Heart right ventricle (tissue), 16 donors: ENCODE data around the gene CLPTM1. TPM values are rescaled to one million over a fixed set of nuclear protein-coding genes. Genes with fewer than 3 reads are reported as not detected.

ENCODE experiments used
- ATAC-seq, 8 donors: fragments of 200-7000 bp; cut with Tn5 transposase; one replicate each; pipeline ENCODE4 v1.9.1; 2020; ENCODE audit warnings: mild to moderate bottlenecking in 8 of 8, moderate library complexity in 8 of 8, moderate number of reproducible peaks in 1 of 8
- DNase-seq, 2 donors: peaks; one replicate each; pipeline ENCODE4 v3.0.0-alpha.2; 2020
- H3K27ac ChIP-seq, 10 donors: fragments of 200-600 bp; sonication (generic) in 2 of 10; one replicate each; pipeline versions ENCODE4 v1.5.0 to v1.8.0; 2020 to 2022; ENCODE audit warnings: mild to moderate bottlenecking in 3 of 10
- H3K27me3 ChIP-seq, 7 donors: fragments of 200-600 bp; one replicate each; pipeline ENCODE4 v1.8.0; 2021 to 2022; ENCODE audit warnings: mild to moderate bottlenecking in 2 of 7
- H3K36me3 ChIP-seq, 9 donors: fragments of 200-600 bp; sonication (generic) in 1 of 9; one replicate each; pipeline versions ENCODE4 v1.5.0 to v1.8.0; 2020 to 2022; ENCODE audit warnings: mild to moderate bottlenecking in 2 of 9
- H3K4me1 ChIP-seq, 9 donors: fragments of 200-600 bp; sonication (generic) in 1 of 9; one replicate each; pipeline versions ENCODE4 v1.5.0 to v1.8.0; 2020 to 2022; ENCODE audit warnings: mild to moderate bottlenecking in 4 of 9
- H3K4me3 ChIP-seq, 10 donors: fragments of 200-600 bp; sonication (generic) in 2 of 10; one replicate each; pipeline versions ENCODE4 v1.5.0 to v1.8.0; 2020 to 2022; ENCODE audit warnings: mild to moderate bottlenecking in 7 of 10, moderate library complexity in 2 of 10
- H3K9me3 ChIP-seq, 11 donors: fragments of 200-600 bp in 10 of 11; sonication (generic) in 2 of 11; one replicate each; pipeline versions ENCODE4 v1.5.0 to v1.8.0; 2013 to 2022; ENCODE audit warnings: mild to moderate bottlenecking in 2 of 11, control low read depth in 1 of 11, moderate library complexity in 1 of 11
- WGBS, 2 donors: extraction: QIAGEN DNeasy Blood & Tissue Kit; methylation state at CpG; one replicate each; pipeline ENCODE4 v1.1.7; 2013; ENCODE audit warnings: inconsistent platforms in 1 of 2; 5-methylcytosine and 5-hydroxymethylcytosine counted together
- intact Hi-C, 10 donors: fragments of 100-400 bp; cut with DNase I; formaldehyde crosslinking; loops; one replicate each; pipeline versions ENCODE4 v1.11.1 to v1.14.2; 2022
- polyA plus RNA-seq, 2 donors: library from polyadenylated mRNA; stranded (reverse); fragments of 200-250 nt; gene quantifications; one replicate each; pipeline ENCODE4 v1.2.3, GENCODE V29; 2013
- total RNA-seq, 10 donors: library from RNA; stranded (reverse); fragmentation: NEBNext Ultra II Directional in 3 of 10; extraction: Animal tissue kit (Norgen Biotek cat#: 25700) in 3 of 10; gene quantifications; one replicate each; pipeline versions ENCODE4 v1.2.1 to v1.2.4, GENCODE V29; 2021 to 2023
- TF ChIP-seq, protein P1 (sequence below), 9 donors: fragments of 200-600 bp; sonication (generic) in 2 of 9; IDR thresholded peaks; one replicate each; pipeline versions ENCODE4 v1.5.0 to v1.8.0; 2021 to 2022; ENCODE audit warnings: antibody characterized with exemption in 9 of 9, mild to moderate bottlenecking in 5 of 9, moderate library complexity in 1 of 9
- donor health status: Arrhythmogenic right ventricular cardiomyopathy.
- donor health status: ischemic (EF 13 %, LVEDD 7.1; RV severe dilation, severe dysfunction).
- donor health status: healthy with polysubstance abuse.
- donor health status: DM: no; HTN: yes; CAD: no.
- donor health status: DM: no; HTN: no; CAD: no.
- donor health status: ischemic (EF 25% LVEDD 6.9; RV normal size, moderate dysfunction).
- donor health status: ischemic (EF 25% LVEDD 5.7; RV mildly dilated, moderate dysfunction).
- donor health status: healthy.
- donor health status: DM: yes; HTN: yes; CAD: no.
- donor health status: Ischemic cardiomyopathy.
- donor health status: ischemic (EF 35%, LVEDD 5.7; RV mildly dilated, moderate dysfunction).
- donor health status: nonischemic (EF 11% LVEDD 7.7; RV severe dilation, severe dysfunction).
- donor health status: DM: yes; HTN: yes; CAD: no.
- donor health status: PGD.
- donor health status: ischemic (EF 29% LVEDD 5.4; RV normal size, mild dysfunction).
- donor health status: nonischemic (EF 23%, LVEDD 6.1; RV moderate dilation, normal function).

Gene CLPTM1
- total and polyA plus RNA-seq, 12 donors: 72.1 to 130 (median 95.7) TPM

DNA sequence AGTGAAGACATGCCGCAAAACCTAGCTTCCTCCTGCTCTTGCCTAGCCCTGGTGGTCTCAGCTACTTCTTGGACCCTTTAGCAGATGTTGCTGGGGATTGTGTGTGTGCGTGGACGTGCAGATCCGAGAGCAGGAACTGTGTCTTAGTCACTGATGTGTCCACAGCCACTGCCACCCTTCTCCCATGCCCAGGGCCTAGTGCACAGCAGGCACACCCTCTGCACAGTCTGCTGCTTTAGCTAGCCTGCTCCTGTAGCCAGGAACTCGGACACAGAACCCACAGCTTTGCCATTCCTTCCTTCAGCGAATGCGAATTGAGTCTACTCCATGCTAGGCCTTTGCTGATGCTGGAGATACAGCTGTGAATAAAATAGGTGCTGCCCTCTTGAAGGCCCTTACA lies 2.3 kb downstream of the CLPTM1 start:
- ATAC-seq (no peak), DNase-seq (no peak)
- Histone ChIP-seq H3K27me3 (no peaks in the 10 kb centered on the region), H3K36me3 (peaks cover 0 to 27% (median 3%) of the 10 kb centered on the region in 9 donors), H3K27ac (peak overlapping the region in 2 of 10 donors; percentile 4 to 13), H3K4me3 (no peak overlapping the region), H3K4me1 (peaks cover 14 to 77% (median 35%) of the 10 kb centered on the region in 9 donors), H3K9me3 (no peaks in the 10 kb centered on the region)
- TF ChIP-seq, protein P1, sequence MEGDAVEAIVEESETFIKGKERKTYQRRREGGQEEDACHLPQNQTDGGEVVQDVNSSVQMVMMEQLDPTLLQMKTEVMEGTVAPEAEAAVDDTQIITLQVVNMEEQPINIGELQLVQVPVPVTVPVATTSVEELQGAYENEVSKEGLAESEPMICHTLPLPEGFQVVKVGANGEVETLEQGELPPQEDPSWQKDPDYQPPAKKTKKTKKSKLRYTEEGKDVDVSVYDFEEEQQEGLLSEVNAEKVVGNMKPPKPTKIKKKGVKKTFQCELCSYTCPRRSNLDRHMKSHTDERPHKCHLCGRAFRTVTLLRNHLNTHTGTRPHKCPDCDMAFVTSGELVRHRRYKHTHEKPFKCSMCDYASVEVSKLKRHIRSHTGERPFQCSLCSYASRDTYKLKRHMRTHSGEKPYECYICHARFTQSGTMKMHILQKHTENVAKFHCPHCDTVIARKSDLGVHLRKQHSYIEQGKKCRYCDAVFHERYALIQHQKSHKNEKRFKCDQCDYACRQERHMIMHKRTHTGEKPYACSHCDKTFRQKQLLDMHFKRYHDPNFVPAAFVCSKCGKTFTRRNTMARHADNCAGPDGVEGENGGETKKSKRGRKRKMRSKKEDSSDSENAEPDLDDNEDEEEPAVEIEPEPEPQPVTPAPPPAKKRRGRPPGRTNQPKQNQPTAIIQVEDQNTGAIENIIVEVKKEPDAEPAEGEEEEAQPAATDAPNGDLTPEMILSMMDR (IDR thresholded peaks at IDR 0.05): no peak
- 77 to 87% methylated on average over 7 of the region's 7 CpGs for WGBS, 2 donors
- intact Hi-C loops: loop anchor here in 1 of 10 donors (10.0 kb wide), 1 partner anchor 273 kb away; no protein-coding TSS in a partner anchor

GRCh38 chr19:44958090-44958489 lies 2.9 kb downstream of the CLPTM1 start:
- H3K36me3 ChIP-seq: peaks cover 0 to 33% (median 8%) of the 10 kb centered on the region in 9 donors
- H3K4me1 ChIP-seq: peaks cover 14 to 75% (median 35%) of the 10 kb centered on the region in 9 donors
- intact Hi-C loops: loop anchor here in 1 of 10 donors (10.0 kb wide), 1 partner anchor 273 kb away; no protein-coding TSS in a partner anchor
- no peaks in the 10 kb centered on the region for H3K27me3 ChIP-seq
- no peaks in the 10 kb centered on the region for H3K9me3 ChIP-seq
- TF ChIP-seq, protein P1 (IDR thresholded peaks at IDR 0.05): no peak
- H3K27ac ChIP-seq: no peak overlapping the region
- H3K4me3 ChIP-seq: no peak overlapping the region
- DNase-seq (no peak), ATAC-seq (no peak)
- WGBS, 2 donors: 75 to 83% methylated on average over 9 of the region's 9 CpGs

GRCh38 chr19:44959691-44960090 lies 4.5 kb downstream of the CLPTM1 start:
- H3K9me3 ChIP-seq: no peaks in the 10 kb centered on the region
- TF ChIP-seq, protein P1 (IDR thresholded peaks at IDR 0.05): no peak
- DNase-seq: no peak
- intact Hi-C loops: loop anchor here in 1 of 10 donors (10.0 kb wide), 1 partner anchor 275 kb away; no protein-coding TSS in a partner anchor
- peaks cover 0 to 47% (median 12%) of the 10 kb centered on the region in 9 donors for H3K36me3 ChIP-seq
- no peaks in the 10 kb centered on the region for H3K27me3 ChIP-seq
- ATAC-seq: no peak
- H3K4me3 ChIP-seq: no peak overlapping the region
- 73% methylated on average over 5 of the region's 5 CpGs for WGBS, 2 donors
- peaks cover 14 to 61% (median 26%) of the 10 kb centered on the region in 9 donors for H3K4me1 ChIP-seq
- no peak overlapping the region for H3K27ac ChIP-seq

DNA sequence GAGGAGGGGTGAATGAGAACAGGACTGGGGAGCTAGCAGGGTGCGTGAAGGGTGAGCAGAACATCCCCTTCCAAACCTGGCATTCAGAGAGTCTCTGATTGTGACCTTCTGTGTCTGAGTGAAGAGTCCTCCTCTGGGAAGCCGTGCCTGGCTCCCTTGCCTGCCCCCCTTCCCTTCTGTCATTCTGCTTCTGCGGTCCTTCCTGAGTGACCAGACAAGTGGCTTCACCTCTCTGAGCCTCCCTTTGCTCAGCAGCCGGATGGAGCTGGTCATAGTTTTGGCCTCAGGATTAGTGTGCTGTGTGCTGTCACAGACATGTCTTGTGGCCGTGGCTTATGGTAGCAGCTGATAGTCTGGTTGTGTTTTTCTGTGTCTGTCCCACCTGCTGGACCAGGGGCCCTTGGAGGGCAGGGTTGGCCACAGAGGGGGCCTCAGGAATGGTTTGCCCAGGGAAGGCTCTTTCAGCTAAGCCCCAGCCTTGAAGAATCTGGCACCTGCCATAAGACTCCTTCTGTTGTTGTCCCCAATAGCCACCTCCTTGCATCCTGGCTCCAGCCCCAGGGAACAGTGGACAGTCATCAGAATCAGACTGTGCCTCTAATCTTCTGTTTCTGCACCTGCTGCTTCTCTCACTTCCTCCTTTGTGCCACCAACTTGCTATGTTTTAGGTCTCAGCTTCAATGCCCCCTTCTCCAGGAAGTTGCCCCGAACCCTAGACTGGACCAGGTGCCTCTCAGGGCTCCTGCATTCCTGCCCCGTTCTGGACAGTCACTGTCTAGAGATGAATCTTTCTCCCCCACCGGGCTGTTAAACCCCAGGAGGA lies 5.9 kb downstream of the CLPTM1 start:
- H3K4me1 ChIP-seq: peaks cover 12 to 56% (median 22%) of the 10 kb centered on the region in 9 donors
- ATAC-seq: peak in 3 of 8 donors; percentile 16 to 43 (median 23)
- no peak for DNase-seq
- no peak overlapping the region for H3K27ac ChIP-seq
- no peaks in the 10 kb centered on the region for H3K9me3 ChIP-seq
- 71 to 75% methylated on average over 8 of the region's 8 CpGs for WGBS, 2 donors
- H3K4me3 ChIP-seq: no peak overlapping the region
- TF ChIP-seq, protein P1 (IDR thresholded peaks at IDR 0.05): no peak
- H3K36me3 ChIP-seq: peaks cover 0 to 61% (median 23%) of the 10 kb centered on the region in 9 donors
- no peaks in the 10 kb centered on the region for H3K27me3 ChIP-seq
- intact Hi-C loops: no loop called here
